HG03520 (cell line): ENCODE data around the gene CDT1.
"Not testable (repeated sequence)": the region's sequence is repeated elsewhere in the genome, so short reads cannot be mapped to it uniquely, and the experiment has no call there.

ENCODE experiments used
- ATAC-seq: cut with Tn5 transposase; IDR thresholded peaks from one replicate; pipeline ENCODE4 v1.9.1; 2021; ENCODE audit warnings: mild to moderate bottlenecking, moderate library complexity; ENCODE audit not compliant: unreplicated experiment

The CDT1 gene

DNA sequence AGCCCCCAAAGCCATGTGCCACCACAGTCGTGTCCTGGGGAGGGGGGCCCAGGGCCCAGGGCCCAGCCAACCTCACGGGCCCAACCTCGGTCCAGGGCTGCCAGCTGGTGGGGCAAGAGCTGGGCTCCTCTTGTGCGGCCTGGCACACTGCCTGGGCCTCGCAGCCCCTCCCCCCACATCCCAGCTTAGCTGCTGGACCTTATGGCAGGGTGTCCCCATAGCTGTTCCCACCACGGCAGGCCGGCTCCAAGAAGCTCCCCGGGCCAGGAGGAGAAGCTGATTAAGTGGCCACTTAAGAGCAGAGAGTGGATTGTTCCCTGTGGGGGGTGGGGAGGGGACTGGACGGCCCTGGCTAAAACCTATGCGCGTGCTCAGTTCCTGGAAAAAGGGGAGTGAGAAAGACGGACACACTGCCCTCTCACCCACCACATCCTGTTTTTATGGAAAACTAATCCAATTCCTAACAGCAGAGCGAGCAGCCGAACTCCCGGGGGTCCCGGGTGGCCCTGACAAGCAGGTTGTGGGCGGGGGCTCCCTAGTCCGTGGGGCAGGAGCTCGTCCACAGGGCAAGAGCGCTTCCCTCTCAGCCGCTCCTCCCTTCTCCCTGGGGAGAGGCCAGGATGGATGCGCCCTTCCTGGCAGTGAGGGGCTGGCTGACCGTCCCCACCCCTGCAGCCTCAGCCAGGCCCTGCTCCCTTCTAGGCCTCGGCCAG, 35.4 kb upstream of the CDT1 start:
- ATAC-seq = no peak

DNA sequence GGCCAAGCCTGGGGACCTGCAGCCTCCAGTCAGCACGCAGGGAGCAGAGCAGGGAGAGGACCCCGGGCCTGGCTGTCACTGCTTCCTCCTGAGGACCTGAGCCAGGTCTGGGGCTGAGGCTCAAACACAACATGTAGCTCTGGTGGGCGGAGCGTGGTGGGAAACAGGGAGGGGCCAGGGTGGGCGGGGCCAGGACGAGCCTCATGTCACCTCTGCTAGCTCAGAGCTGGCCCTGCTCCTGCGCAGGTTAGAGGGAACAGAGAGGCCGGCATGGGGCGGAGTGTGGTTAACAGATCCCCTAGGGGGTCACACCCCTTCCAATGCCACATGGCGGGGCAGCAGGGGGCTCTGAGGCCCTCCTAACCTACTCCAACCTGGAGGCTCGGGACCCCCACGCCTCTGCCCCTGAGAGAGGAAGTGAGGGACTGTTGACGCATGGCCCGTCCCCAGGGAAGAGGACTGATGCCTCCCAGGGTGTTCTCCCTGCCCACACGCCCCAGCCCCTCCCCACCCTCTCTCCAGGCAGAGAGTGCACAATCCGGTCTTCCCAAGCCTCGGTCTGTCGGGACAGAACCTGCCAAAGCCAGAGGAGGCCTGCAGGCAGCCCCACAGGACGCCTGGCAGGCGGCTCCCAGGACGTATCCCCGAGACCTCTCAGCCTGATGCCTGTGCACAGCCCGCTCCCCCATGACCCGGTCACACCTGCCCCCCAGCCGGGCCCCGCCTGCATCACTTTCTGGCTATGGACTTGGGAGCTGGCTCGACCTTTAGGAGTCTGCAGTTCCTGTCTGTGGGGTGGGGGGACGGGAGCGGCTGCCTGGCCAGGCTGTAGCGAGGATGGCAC, 33.8 kb upstream of the CDT1 start:
- no peak for ATAC-seq

DNA sequence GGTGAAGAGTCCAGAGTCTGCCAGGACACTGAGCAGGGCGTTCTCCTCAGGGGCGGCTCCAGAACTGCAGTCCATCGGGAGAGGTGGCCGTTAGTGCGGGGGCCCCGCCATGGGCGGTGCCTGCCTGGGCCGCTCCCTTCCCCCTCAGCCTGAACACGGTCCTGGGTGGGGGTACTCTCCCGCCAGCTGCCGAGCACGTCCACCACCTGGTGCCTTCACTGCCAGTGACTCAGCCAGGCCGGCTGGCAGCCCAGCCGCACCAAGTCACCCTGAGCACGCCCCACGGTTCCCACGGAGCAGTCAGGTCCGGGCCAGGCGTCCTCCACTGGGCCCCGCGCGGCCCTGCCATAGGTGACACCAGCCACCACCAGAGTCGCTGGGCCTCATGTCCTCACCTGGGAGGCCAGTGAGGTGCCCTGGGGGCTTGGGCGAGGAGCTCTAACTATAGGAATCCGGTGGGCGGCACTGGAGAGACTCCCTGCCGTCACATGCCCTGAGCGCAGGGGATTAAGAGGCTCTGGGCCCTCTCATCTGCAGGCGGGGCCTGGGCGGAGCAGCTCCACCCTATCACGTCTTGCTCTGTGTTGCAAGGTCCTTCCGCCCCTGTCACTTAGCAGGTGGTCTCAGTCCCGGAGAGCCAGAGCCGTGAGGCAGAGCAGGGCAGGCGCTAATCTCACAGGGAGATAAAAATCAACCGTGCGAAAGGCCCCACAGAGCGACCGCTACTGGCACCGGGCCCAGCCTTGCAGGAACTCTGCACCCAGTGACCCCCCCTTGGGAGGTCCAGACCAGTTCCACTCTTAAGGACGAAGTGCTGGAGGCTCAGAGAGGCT, 32.9 kb upstream of the CDT1 start:
- no peak for ATAC-seq

DNA sequence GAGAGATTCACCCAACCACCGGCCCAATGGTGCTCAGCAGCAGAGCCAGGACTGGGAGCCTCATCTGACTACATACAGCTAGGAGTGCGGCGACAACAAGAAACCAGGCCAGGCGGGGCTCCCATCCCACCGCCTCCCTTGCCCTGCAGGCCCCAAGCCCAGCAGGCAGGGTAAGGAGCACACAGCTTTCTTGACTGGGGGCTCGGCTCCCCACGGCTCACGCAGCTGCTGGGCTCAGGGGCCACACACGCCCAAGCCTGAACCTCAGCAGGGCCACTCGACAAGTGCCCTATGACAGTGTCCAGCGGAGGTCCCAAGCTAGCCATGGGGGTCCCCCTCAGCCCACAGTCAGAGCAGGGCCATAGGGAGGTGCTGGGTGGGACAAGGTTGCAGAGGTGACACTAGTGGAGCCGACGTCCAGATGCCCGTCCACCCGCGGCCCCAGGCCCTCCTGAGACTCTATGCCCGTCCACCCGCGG, 32.3 kb upstream of the CDT1 start:
- ATAC-seq = no peak

DNA sequence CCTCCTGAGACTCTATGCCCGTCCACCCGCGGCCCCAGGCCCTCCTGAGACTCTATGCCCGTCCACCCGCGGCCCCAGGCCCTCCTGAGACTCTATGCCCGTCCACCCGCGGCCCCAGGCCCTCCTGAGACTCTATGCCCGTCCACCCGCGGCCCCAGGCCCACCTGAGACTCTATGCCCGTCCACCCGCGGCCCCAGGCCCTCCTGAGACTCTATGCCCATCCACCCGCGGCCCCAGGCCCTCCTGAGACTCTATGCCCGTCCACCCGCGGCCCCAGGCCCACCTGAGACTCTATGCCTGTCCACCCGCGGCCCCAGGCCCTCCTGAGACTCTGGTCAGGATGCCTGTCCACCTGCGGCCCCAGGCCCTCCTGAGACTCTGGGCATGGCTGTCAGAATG, 31.8 kb upstream of the CDT1 start:
- ATAC-seq = not testable (repeated sequence)

DNA sequence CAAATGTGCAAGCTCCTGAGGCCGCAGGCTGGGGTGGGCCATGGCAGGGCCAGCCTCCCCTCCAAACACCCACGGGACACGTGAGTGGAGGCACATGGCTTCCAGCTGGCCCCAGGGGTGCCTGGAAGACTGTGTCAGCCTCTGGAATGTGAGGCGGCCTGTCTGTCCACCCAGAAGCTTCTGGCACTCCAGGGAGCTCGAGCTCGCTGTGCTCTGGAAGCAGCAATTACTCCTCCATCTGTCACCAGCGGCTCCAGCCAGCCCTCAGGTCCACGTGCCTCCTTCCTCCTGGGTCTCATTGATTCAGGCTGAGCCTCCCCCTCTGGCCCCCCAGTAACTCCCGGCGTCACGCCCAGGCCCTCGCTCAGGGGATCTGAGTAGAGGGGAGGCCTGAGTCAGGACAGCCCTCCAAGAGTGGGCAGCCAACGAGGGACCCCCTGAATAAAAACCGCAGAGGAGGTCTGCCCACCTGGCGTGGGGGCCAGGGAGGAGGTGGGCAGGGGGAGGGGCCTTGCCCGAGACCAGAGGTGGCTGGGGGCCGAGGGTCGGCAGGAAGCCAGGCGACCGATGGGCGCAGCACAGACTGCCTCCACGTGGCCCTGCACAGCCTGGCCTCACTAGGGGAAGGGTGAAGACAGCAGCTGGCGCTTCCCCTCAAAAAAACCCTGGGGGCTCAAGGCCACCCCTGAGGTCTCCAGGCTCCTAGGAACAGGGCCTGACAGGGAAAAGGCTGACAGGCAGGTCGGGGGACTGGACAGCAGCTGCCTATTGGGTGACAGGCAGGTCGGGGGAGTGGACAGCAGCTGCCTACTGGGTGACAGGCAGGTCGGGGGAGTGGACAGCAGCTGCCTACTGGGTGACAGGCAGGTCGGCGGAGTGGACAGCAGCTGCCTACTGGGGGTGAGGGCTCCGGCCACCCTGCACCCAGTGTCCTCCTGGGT, 30.4 kb upstream of the CDT1 start:
- ATAC-seq = no peak

DNA sequence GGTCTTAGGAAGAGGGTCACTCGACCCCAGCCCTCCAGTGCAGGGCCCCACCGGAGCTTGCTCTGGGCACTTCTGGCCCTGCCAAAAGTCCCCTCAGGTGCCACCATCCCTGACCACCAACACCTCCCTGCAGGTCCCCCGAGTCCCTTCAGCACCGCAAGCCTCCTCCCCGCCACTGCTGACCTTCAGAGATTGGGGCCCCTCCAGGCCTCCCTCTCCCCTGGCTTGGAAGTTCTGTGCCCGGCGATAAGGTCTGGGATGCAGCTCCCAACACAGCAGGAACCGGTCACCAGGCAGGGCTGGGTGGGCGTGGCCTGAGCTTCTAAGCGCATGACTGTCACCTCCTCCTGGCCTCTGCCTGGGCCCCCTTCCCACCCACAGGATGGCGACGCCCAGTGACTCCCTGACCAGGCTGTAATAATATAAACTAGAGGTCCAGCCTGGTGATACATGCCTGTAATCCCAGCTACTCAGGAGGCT, 29.7 kb upstream of the CDT1 start:
- ATAC-seq = no peak

DNA sequence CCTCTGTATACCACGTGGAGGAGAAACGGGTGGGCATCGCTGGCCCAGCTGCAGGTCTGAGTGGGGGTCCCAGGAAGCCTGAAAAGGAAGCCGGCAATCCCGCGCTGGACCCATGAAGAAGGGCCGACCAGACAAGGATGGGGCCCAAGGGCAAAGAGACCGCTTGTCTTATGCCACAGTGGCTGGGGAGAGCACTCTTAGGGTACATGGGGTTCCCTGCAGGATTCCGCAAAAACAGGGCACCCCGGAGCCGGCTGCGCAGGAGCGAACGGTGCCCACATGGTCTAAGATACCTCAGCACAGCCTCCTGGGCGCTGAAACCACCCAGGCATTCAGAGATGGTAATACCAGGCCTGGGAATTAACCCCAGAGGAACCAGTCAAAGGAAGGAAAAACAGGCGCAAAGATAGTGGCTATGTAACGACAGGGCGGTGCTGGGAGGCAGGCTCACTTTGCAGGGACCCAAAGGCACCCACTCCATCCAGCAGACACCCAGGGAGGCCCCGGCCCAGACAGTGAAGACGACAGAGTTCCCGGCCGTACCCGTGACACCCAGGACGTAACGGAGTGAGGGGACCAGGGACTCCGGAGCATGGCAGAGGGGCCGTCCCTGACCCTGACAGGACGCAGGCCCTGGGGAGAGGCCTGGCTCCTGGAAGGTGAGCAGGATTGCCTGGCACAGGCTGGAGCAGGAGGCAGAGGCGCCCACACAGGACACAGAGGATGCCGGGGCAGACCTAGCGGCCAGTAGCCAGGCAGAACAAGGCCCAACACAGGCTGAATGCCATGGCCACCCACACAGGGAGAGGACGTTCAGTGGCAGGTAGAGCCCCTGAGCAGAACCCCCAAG, 28.8 kb upstream of the CDT1 start:
- ATAC-seq = no peak

DNA sequence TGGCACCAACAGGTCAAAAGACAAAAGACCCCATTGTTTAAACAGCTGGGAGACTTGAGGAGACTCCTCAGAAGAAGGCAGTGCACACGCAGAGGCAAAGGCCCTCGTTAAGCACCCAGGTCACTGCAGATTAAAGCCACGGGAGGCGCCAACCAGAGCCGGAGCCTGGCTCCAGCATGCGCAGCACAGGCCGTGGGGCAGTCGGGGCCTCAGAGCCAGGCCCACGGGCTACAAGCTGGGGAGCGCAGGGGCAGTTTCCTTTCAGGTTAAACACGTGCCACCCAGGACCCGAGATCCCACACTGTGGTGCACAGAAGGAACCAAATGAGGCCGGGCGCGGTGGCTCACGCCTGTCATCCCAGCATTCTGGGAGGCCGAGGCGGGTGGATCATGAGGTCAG, 27.8 kb upstream of the CDT1 start:
- ATAC-seq = no peak

DNA sequence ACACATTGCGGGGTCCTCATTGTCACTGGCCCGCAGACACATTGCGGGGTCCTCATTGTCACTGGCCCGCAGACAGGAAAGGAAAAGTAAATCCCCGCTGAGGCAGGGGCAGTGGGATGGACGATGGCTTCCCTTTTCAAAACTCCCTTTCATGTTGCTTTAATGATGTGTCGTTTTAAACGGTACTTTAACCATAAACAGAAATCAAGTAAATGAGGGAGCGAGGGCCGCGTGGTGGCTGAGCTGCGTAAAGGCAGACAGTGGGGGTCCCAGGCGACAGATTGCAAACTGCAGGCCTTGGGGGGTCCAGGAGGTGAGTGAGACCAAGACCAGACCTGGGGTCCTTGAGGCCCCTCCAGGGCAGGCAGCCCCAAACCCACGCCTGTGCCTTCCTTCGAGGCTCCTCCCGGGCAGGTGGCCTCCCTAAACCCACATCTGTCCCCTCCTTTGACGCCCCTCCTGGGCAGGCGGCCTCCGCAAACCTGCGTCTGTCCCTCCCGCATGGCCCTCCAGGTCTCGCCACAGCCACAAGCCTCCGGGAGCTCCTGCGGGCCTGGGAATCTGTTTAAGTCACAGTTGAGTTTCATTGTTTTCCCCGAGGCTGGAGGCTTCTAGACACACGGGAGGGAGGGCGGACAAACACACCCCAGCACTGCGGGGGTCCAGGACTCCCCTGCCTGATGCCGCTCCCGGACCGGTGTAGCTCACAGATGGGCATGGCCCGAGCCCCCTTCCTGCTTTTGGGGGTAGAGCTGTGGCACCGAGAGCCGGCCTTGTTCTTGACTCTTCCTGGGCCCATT, 25.9 kb upstream of the CDT1 start:
- no peak for ATAC-seq

DNA sequence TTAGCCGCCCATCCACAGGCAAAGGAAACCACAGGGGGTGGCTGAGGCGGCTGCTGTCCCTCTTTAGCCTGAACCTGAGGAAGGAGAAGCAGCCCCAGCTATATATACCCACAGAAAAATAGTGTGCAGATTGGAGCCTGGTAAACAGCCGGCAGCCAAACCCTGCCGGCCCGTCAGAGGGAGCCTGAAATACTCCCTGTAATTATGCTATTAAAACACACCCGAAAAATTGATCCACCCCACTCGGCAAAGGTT, 25.4 kb upstream of the CDT1 start:
- no peak for ATAC-seq

DNA sequence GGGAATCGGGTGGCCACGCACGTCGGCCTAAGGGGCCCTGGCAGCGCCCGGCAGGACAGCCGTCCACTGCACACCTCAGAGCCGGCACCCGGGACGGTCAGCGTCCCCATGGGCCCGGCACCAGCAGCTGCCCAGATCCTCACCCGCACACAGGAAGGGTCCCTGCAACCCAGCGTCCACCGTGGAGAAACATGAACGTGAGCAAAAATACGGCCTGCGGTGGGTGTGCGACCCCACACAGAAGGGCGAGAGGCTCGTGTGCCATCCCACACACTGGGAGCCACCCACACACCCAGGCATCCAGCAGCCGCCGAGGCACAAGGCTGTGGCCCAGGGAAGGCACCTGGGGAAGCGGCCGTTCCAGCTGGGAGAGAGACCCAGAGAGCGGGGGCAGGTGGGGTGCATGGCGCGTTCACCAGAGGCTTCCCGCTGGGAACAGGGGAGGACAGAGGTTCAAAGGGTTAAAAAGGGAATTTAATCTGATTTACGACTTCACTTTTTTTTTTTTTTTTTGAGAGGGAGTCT, 25.0 kb upstream of the CDT1 start:
- no peak for ATAC-seq

DNA sequence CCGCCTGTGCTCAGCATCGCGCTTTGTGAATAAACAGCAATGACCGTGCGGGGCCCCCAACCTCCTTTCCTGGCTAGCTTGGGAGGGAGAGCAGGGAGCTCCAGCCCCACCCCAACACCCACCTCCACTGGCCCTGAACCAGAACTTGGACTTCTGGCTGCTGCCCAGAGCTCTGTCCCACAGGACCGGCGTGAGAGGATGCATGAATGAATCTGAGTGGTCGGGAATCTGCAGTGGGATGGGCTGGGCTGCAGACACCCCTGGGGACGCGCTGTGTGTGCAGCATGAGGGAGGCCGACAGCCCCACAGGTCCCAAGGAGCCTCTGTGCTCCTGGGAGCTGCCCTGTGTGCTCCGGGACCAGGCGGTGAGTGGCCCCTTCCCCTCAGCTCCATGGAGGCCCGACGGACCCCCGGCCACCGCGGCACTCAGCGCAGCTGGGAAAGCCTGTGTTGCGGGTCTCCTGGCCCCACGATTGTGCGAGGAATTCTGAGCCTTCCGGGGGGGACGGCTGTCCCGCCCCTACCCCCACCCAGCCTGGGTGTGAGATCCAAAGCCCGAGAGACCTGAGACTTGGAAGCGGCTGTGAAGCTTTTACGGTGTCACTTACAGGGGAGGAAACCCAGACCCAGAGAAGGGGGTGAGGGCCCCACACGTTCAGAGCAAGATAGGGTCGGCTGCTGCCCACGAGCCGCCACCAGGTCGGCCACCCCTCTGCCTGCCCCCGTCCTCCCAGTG, 24.0 kb upstream of the CDT1 start:
- no peak for ATAC-seq

DNA sequence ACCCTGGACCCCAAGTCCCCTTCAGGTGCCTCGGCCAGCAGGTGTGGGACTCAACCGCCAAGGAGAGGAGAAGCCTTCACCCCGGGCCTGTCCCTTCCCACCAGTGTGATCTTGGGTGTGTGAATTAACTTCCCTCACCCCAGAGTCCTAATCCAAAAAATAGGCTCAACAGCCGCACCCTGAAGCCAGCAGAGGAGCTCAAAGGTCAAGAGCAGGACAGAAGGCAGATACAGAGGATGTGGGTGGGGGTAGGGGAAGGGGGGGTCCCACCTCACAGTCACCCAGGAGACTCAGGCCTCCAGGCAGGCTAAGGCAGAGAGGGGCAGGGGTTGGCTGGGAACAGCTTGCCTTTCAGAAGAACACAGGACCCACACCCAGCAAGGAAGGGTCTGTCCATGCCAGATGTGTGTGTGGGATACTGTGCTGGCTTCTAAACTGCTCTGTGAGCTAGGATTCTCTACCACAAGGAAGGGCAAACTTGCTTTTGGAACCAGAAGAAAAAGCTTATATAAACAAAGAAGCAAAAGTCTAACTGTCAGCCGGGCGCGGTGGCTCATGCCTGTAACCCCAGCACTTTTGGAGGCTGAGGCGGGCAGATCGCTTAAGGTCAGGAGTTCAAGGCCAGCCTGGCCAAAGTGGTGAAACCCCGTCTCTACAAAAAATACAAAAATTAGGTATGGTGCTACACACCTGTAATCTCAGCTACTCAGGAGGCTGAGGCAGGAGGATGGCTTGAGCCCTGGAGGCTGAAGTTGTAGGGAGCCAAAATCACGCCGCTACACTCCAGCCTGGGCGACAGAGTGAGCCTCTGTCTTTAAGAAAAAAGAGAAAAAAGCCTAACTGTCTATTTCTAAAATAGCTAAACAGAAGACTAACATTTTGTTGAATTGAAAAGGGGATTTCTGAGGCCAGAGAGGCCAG, 23.2 kb upstream of the CDT1 start:
- no peak for ATAC-seq

DNA sequence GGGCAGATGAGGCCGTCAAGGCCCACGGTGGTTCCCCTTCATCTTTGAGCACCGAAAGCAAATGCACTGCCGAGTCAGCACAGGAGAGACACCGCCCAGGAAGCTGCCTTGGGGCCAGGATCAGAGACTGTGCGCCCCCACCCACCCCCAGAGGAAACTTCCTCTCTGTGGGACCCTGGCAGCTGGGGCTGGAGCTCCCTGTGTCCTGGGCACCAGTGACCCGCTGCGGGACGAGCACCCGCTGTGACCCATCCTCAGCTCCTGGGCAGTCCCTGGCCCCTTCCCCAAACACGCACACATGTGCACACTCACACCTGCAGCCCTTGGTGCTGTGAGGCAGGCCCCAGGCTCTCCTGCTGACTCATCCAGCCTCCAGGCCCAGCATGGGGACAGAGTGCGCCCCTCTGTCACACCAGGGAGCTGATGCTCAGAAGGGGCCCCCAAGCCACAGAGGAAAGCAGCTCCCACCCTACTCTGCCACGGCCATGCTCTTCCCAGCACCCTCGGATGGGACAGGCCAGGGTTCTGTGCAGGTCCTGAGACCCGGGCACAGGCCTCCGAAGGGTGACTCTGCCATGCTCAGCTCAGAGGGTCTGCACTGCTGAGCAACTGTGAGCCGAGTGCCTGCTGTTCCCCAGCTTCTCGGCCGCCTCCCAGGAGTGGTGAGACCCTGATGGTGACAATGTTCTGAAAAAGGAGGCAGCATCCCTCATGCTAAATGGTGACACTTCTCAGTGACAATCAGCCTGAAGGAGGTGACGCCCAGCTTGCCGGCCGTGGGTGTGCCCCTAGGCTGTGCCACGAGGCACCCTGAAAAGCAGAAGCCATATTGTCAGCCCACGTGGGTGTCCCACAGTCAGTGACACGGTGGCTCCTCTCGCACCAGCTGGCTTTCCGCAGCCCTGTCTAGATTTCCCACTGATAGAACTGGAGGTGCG, 22.2 kb upstream of the CDT1 start:
- no peak for ATAC-seq
